Activated CD4-positive, alpha-beta T cell treated with anti-CD3 and anti-CD28 coated beads for 48 hours (primary cell): ENCODE data around the gene PRSS12.
"Not testable (repeated sequence)": the region's sequence is repeated elsewhere in the genome, so short reads cannot be mapped to it uniquely, and the experiment has no call there.

ENCODE experiments used
- DNase-seq: peaks from one replicate; pipeline ENCODE4 v3.0.0-alpha.2; 2020

The PRSS12 gene

GRCh38 chr4:118352843-118353533 is at the start of gene PRSS12:
PRSS12 (minus strand) TSS chr4:118353003; CDS start chr4:118352720, 283 bp downstream.
- DNase-seq: peak; percentile 77

- no peak for DNase-seq
Measured at GRCh38 chr4:118400356-118400755, 47.6 kb upstream of the PRSS12 start.

- not testable (repeated sequence) for DNase-seq
Measured at GRCh38 chr4:118399883-118400282, 47.1 kb upstream of the PRSS12 start.

- DNase-seq: peak; percentile 2
Measured at GRCh38 chr4:118398226-118399090, 45.7 kb upstream of the PRSS12 start.

- no peak for DNase-seq
Measured at GRCh38 chr4:118397623-118397979, 44.8 kb upstream of the PRSS12 start.

GRCh38 chr4:118396881-118397622 is 44.2 kb upstream of the PRSS12 start:
- DNase-seq: no peak

GRCh38 chr4:118395057-118395644 is 42.3 kb upstream of the PRSS12 start:
- DNase-seq: no peak

- DNase-seq: not testable (repeated sequence)
Measured at GRCh38 chr4:118392509-118392908, 39.7 kb upstream of the PRSS12 start.

- DNase-seq: no peak
Measured at GRCh38 chr4:118390121-118390520, 37.3 kb upstream of the PRSS12 start.

GRCh38 chr4:118389721-118390120 is 36.9 kb upstream of the PRSS12 start:
- DNase-seq: no peak

- DNase-seq: no peak
Measured at GRCh38 chr4:118388606-118389005, 35.8 kb upstream of the PRSS12 start.

GRCh38 chr4:118381902-118382301 is 29.1 kb upstream of the PRSS12 start:
- no peak for DNase-seq

GRCh38 chr4:118373614-118374255 is 20.9 kb upstream of the PRSS12 start:
- DNase-seq: no peak

- no peak for DNase-seq
Measured at GRCh38 chr4:118372251-118372650, 19.4 kb upstream of the PRSS12 start.

- DNase-seq: no peak
Measured at GRCh38 chr4:118369231-118369630, 16.4 kb upstream of the PRSS12 start.

GRCh38 chr4:118367872-118368271 is 15.1 kb upstream of the PRSS12 start:
- no peak for DNase-seq

- DNase-seq: no peak
Measured at GRCh38 chr4:118367361-118367760, 14.6 kb upstream of the PRSS12 start.

GRCh38 chr4:118363166-118363565 is 10.4 kb upstream of the PRSS12 start:
- DNase-seq: no peak

- no peak for DNase-seq
Measured at GRCh38 chr4:118361192-118361591, 8.4 kb upstream of the PRSS12 start.

- no peak for DNase-seq
Measured at GRCh38 chr4:118360106-118360505, 7.3 kb upstream of the PRSS12 start.

- DNase-seq: no peak
Measured at GRCh38 chr4:118357601-118358000, 4.8 kb upstream of the PRSS12 start.

- no peak for DNase-seq
Measured at GRCh38 chr4:118356731-118357130, 3.9 kb upstream of the PRSS12 start.

- no peak for DNase-seq
Measured at GRCh38 chr4:118356111-118356510, 3.3 kb upstream of the PRSS12 start.
